Activated CD8-positive, alpha-beta T cell treated with anti-CD3 and anti-CD28 coated beads, Interleukin-2, amount 10 ng/mL, durations not matched to agents 7 days and 5 days (primary cell): Measurements from ENCODE around the gene CER1. TPM values are rescaled to one million over a fixed set of nuclear protein-coding genes. Genes with fewer than 3 reads are reported as not detected.
"Not testable (repeated sequence)": the region's sequence is repeated elsewhere in the genome, so short reads cannot be mapped to it uniquely, and the experiment has no call there.

Source experiments
- ATAC-seq: fragments of 150-1000 bp; cut with Tn5 transposase; one replicate; pipeline ENCODE4 v1.10.0; 2021; ENCODE audit warnings: moderate library complexity
- CTCF ChIA-PET: fragments of 350-600 bp; sonication (Branson Sonifier 250); formaldehyde crosslinking; loops from one replicate; lab custom pipeline; 2021; ENCODE audit warnings: antibody characterized with exemption; lab: Charles Lee
- POLR2A ChIA-PET: fragments of 350-600 bp; sonication (Branson Sonifier 250); formaldehyde crosslinking; loops from one replicate; lab custom pipeline; 2021; ENCODE audit warnings: antibody characterized with exemption; lab: Charles Lee
- DNase-seq: peaks from one replicate; pipeline ENCODE4 v3.0.0-alpha.2; 2020
- H3K27ac Mint-ChIP-seq: one replicate; pipeline ENCODE4 v1.8.0; 2021; ENCODE audit warnings: mild to moderate bottlenecking, mixed read lengths
- H3K27me3 Mint-ChIP-seq: one replicate; pipeline ENCODE4 v1.8.0; 2021; ENCODE audit warnings: low read depth, mixed read lengths
- H3K36me3 Mint-ChIP-seq: one replicate; pipeline ENCODE4 v1.8.0; 2021; ENCODE audit warnings: low read depth, mixed read lengths
- H3K4me1 Mint-ChIP-seq: one replicate; pipeline ENCODE4 v1.8.0; 2021; ENCODE audit warnings: low read depth, mixed read lengths
- H3K4me3 Mint-ChIP-seq: one replicate; pipeline ENCODE4 v1.8.0; 2021; ENCODE audit warnings: mild to moderate bottlenecking, mixed read lengths
- H3K9me3 Mint-ChIP-seq: one replicate; pipeline ENCODE4 v1.8.0; 2022; ENCODE audit warnings: mixed read lengths; ENCODE audit not compliant: insufficient read depth
- total RNA-seq, 2 experiments: library from RNA; stranded (reverse); gene quantifications; one replicate each; pipeline ENCODE4 v1.2.3, GENCODE V29; 2021

Gene CER1
- total RNA-seq, 2 experiments from 2014 or later, result not detected

GRCh38 chr9:14686168-14686567 is 36.4 kb downstream of the CER1 start:
- Mint-ChIP-seq H3K27me3 (no peaks in the 10 kb centered on the region), H3K27ac (no peak overlapping the region), H3K9me3 (no peaks in the 10 kb centered on the region), H3K4me1 (peaks cover 11% of the 10 kb centered on the region), H3K4me3 (no peak overlapping the region), H3K36me3 (peaks cover 47% of the 10 kb centered on the region)
- ATAC-seq (no peak), DNase-seq (no peak)
- POLR2A ChIA-PET, result no interaction called here
- CTCF ChIA-PET, result interaction anchor here (1.5 kb wide), 1 partner anchor 19 kb away, joined by 3 read pairs; no protein-coding TSS in a partner anchor

GRCh38 chr9:14682616-14683015 is 39.9 kb downstream of the CER1 start:
- H3K27ac Mint-ChIP-seq, ATAC-seq, DNase-seq, CTCF ChIA-PET, H3K4me1 Mint-ChIP-seq, H3K27me3 Mint-ChIP-seq, POLR2A ChIA-PET, H3K4me3 Mint-ChIP-seq, H3K9me3 Mint-ChIP-seq: not testable (repeated sequence)
- H3K36me3 Mint-ChIP-seq, result peaks cover 41% of the 10 kb centered on the region

GRCh38 chr9:14678776-14679175 is 43.8 kb downstream of the CER1 start:
- H3K4me1 Mint-ChIP-seq, result peaks cover 4% of the 10 kb centered on the region
- DNase-seq (no peak), ATAC-seq (no peak)
- peaks cover 19% of the 10 kb centered on the region for H3K36me3 Mint-ChIP-seq
- H3K9me3 Mint-ChIP-seq, result no peaks in the 10 kb centered on the region
- POLR2A ChIA-PET, result no interaction called here
- H3K27ac Mint-ChIP-seq, result no peak overlapping the region
- CTCF ChIA-PET, result no interaction called here
- H3K27me3 Mint-ChIP-seq, result no peaks in the 10 kb centered on the region
- no peak overlapping the region for H3K4me3 Mint-ChIP-seq

GRCh38 chr9:14677872-14678271 is 44.7 kb downstream of the CER1 start:
- Mint-ChIP-seq H3K27me3 (no peaks in the 10 kb centered on the region), H3K4me3 (no peak overlapping the region), H3K9me3 (no peaks in the 10 kb centered on the region), H3K36me3 (peaks cover 19% of the 10 kb centered on the region), H3K27ac (no peak overlapping the region), H3K4me1 (peaks cover 4% of the 10 kb centered on the region)
- POLR2A ChIA-PET, result interaction anchor here (1.4 kb wide), 1 partner anchor 15 kb away, joined by 3 read pairs; the partner anchor contains the start of gene ZDHHC21
- CTCF ChIA-PET, result no interaction called here
- ATAC-seq (no peak), DNase-seq (no peak)

- no peak for DNase-seq
- peaks cover 4% of the 10 kb centered on the region for H3K4me1 Mint-ChIP-seq
Observed at GRCh38 chr9:14677396-14677795, 45.1 kb downstream of the CER1 start.

GRCh38 chr9:14674630-14675029 is 47.9 kb downstream of the CER1 start:
- ChIA-PET POLR2A (no interaction called here), CTCF (interaction anchor here (1.3 kb wide), 1 partner anchor 57 kb away, joined by 4 read pairs; no protein-coding TSS in a partner anchor)
- no peaks in the 10 kb centered on the region for H3K27me3 Mint-ChIP-seq
- no peak overlapping the region for H3K27ac Mint-ChIP-seq
- H3K4me3 Mint-ChIP-seq, result no peak overlapping the region
- H3K36me3 Mint-ChIP-seq, result peaks cover 17% of the 10 kb centered on the region
- no peak for DNase-seq
- H3K4me1 Mint-ChIP-seq, result peaks cover 4% of the 10 kb centered on the region
- no peak for ATAC-seq
- H3K9me3 Mint-ChIP-seq, result no peaks in the 10 kb centered on the region

More at GRCh38 chr9:14677396-14677795, 45.1 kb downstream of the CER1 start:
- ChIA-PET POLR2A (interaction anchor here (1.4 kb wide), 1 partner anchor 16 kb away, joined by 3 read pairs; the partner anchor contains the start of gene ZDHHC21), CTCF (no interaction called here)
- Mint-ChIP-seq H3K27me3 (no peaks in the 10 kb centered on the region), H3K27ac (no peak overlapping the region), H3K9me3 (no peaks in the 10 kb centered on the region), H3K4me3 (no peak overlapping the region), H3K36me3 (peaks cover 16% of the 10 kb centered on the region)
- ATAC-seq, result no peak

- no peaks in the 10 kb centered on the region for H3K9me3 Mint-ChIP-seq
- CTCF ChIA-PET, result interaction anchor here (0.7 to 1.3 kb wide), 2 partner anchors 19 to 700 kb away, joined by 3 read pairs; no protein-coding TSS in a partner anchor
- H3K36me3 Mint-ChIP-seq, result peaks cover 13% of the 10 kb centered on the region
- no peaks in the 10 kb centered on the region for H3K27me3 Mint-ChIP-seq
- POLR2A ChIA-PET, result no interaction called here
- peaks cover 4% of the 10 kb centered on the region for H3K4me1 Mint-ChIP-seq
- H3K4me3 Mint-ChIP-seq, result no peak overlapping the region
- no peak for ATAC-seq
- DNase-seq, result no peak
- H3K27ac Mint-ChIP-seq, result no peak overlapping the region
Observed at GRCh38 chr9:14671377-14671776, 51.2 kb downstream of the CER1 start.

- H3K27ac Mint-ChIP-seq, result no peak overlapping the region
- H3K27me3 Mint-ChIP-seq, result no peaks in the 10 kb centered on the region
- ATAC-seq (no peak), DNase-seq (no peak)
- POLR2A ChIA-PET, result no interaction called here
- peaks cover 4% of the 10 kb centered on the region for H3K4me1 Mint-ChIP-seq
- no peak overlapping the region for H3K4me3 Mint-ChIP-seq
- H3K9me3 Mint-ChIP-seq, result no peaks in the 10 kb centered on the region
- CTCF ChIA-PET, result interaction anchor here (1.3 kb wide), 1 partner anchor 18 kb away, joined by 3 read pairs; no protein-coding TSS in a partner anchor
- peaks cover 13% of the 10 kb centered on the region for H3K36me3 Mint-ChIP-seq
Observed at GRCh38 chr9:14670718-14671117, 51.8 kb downstream of the CER1 start.

Other genes starting within 250 kb of the CER1 start
- gene ZDHHC21, start 29.3 kb downstream of the CER1 start, total RNA-seq, result 1 to 10 TPM; 5.9 to 6.5 TPM
- not detected for gene FREM1, start 187.7 kb upstream of the CER1 start, total RNA-seq